ENCODE results near the gene MZT2A. TPM values are rescaled to one million over a fixed set of nuclear protein-coding genes. Genes with fewer than 3 reads are reported as not detected.
"Not testable (repeated sequence)": the region's sequence is repeated elsewhere in the genome, so short reads cannot be mapped to it uniquely, and the experiment has no call there.

The MZT2A gene
- total RNA-seq, 3 donors from 2014 or later (not counting 1 experiment from before 2014, with no cell fraction given): 37.7 to 47.0 (median 42.5) TPM

DNA sequence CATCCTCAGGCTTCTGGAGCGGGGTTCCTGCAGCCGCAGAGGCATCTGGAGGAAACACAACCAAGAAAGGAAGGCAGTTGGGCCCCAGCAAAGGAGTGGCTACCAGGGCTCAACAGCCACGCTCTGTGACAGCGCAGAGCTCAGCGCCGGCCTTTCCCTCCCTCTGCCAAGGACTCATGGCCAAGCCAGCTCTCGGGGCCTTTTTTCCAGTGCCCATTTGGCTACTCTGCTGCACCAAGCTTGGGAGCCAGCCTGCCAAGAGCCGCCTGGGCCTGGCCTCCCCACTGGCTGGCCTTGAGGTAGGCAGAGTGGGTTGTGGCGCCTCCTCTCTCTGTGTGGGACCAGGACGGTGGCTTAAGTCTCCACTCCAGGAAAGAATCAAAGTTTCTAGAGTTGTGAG is 28.3 kb upstream of the MZT2A start:
- Histone ChIP-seq H3K27ac (ENCODE audit: low read length) (no peak overlapping the region), H3K4me3 (ENCODE audit: low read length) (no peak overlapping the region), H3K36me3 (ENCODE audit: control insufficient read depth, insufficient read depth, low read length) (peaks cover 17% of the 10 kb centered on the region), H3K27me3 (ENCODE audit: control insufficient read depth, insufficient read depth, low read length) (no peaks in the 10 kb centered on the region), H3K4me1 (ENCODE audit: control insufficient read depth, insufficient read depth, low read length) (peaks cover 6% of the 10 kb centered on the region), H3K9me3 (ENCODE audit: control insufficient read depth, insufficient read depth, low read length) (no peaks in the 10 kb centered on the region)
- 97% methylated on average over 10 of the region's 10 CpGs for WGBS (ENCODE audit: insufficient coverage)
- no peaks in the 10 kb centered on the region for H3K27me3 Mint-ChIP-seq (ENCODE audit: low read depth in 2 of 2)
- ATAC-seq (no peak), DNase-seq (no peak)
- peaks cover 0 to 7% of the 10 kb centered on the region in 2 donors for H3K4me1 Mint-ChIP-seq
- intact Hi-C loops (cut with micrococcal nuclease): no loop called here
- TF ChIP-seq, protein P1, sequence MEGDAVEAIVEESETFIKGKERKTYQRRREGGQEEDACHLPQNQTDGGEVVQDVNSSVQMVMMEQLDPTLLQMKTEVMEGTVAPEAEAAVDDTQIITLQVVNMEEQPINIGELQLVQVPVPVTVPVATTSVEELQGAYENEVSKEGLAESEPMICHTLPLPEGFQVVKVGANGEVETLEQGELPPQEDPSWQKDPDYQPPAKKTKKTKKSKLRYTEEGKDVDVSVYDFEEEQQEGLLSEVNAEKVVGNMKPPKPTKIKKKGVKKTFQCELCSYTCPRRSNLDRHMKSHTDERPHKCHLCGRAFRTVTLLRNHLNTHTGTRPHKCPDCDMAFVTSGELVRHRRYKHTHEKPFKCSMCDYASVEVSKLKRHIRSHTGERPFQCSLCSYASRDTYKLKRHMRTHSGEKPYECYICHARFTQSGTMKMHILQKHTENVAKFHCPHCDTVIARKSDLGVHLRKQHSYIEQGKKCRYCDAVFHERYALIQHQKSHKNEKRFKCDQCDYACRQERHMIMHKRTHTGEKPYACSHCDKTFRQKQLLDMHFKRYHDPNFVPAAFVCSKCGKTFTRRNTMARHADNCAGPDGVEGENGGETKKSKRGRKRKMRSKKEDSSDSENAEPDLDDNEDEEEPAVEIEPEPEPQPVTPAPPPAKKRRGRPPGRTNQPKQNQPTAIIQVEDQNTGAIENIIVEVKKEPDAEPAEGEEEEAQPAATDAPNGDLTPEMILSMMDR (IDR thresholded peaks at IDR 0.05): no peak
- H3K9me3 Mint-ChIP-seq: no peaks in the 10 kb centered on the region
- H3K36me3 Mint-ChIP-seq: no peaks in the 10 kb centered on the region
- H3K4me3 Mint-ChIP-seq: no peak overlapping the region
- no peak overlapping the region for H3K27ac Mint-ChIP-seq

DNA sequence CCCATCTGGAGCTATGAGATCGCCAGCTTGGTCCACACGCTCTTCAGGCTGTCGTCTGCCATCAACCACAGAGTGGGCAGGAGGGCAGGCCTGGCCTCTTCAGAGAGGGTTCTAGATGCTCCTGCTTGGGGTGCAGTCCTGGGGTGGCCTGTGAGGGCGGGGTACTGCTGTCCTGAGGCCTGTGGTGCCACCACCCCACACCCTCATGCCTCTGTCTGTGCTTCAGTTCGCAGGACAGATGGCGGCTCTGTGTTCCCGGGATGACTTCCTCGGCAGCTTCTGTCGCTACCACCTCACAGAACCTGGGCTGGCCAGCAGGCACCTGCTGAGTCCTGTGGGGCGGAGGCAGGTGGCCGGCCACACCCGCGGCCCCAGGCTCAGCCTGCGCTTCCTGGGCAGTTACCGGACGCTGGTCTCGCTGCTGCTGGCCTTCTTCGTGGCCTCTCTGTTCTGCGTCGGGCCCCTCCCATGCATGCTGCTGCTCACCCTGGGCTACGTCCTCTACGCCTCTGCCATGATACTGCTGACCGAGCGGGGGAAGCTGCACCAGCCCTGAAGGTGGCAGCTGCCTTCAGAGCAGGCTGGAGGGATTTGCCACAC is 27.8 kb upstream of the MZT2A start:
- H3K4me3 Mint-ChIP-seq; H3K27me3 ChIP-seq (ENCODE audit: control insufficient read depth, insufficient read depth, low read length); H3K27me3 Mint-ChIP-seq (ENCODE audit: low read depth in 2 of 2); DNase-seq; ATAC-seq; H3K9me3 ChIP-seq (ENCODE audit: control insufficient read depth, insufficient read depth, low read length); H3K4me3 ChIP-seq (ENCODE audit: low read length); H3K36me3 Mint-ChIP-seq; H3K27ac Mint-ChIP-seq; H3K9me3 Mint-ChIP-seq; intact Hi-C loops (cut with micrococcal nuclease); H3K27ac ChIP-seq (ENCODE audit: low read length): not testable (repeated sequence)
- H3K4me1 ChIP-seq (ENCODE audit: control insufficient read depth, insufficient read depth, low read length): peaks cover 11% of the 10 kb centered on the region
- H3K4me1 Mint-ChIP-seq: peaks cover 2 to 11% of the 10 kb centered on the region in 2 donors
- peaks cover 17% of the 10 kb centered on the region for H3K36me3 ChIP-seq (ENCODE audit: control insufficient read depth, insufficient read depth, low read length)
- 93% methylated on average over 24 of the region's 24 CpGs for WGBS (ENCODE audit: insufficient coverage)

DNA sequence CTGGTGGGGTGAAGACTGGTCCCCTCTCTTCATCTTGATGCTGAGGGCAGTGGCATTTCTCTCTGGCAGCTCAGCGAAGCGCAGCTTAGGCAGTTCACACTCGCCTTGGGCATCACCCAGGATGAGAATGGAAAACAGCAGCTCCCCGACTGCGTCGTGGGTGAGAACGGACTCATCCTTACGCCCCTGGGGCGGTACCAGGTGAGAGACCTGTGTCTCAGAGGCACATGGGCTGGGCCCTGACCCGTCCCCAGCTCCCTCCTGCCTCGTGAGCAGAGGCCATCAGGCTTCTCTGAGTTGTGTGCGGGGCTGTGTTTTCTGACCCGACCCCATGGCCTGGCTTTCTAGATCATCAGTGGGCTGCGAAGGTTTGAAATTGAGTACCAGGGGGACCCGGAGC is 27.3 kb upstream of the MZT2A start:
- Histone ChIP-seq H3K4me3 (ENCODE audit: low read length) (no peak overlapping the region), H3K4me1 (ENCODE audit: control insufficient read depth, insufficient read depth, low read length) (peaks cover 16% of the 10 kb centered on the region), H3K36me3 (ENCODE audit: control insufficient read depth, insufficient read depth, low read length) (peaks cover 17% of the 10 kb centered on the region), H3K9me3 (ENCODE audit: control insufficient read depth, insufficient read depth, low read length) (no peaks in the 10 kb centered on the region), H3K27ac (ENCODE audit: low read length) (no peak overlapping the region), H3K27me3 (ENCODE audit: control insufficient read depth, insufficient read depth, low read length) (no peaks in the 10 kb centered on the region)
- H3K9me3 Mint-ChIP-seq: no peaks in the 10 kb centered on the region
- 98% methylated on average over 15 of the region's 15 CpGs for WGBS (ENCODE audit: insufficient coverage)
- no peak overlapping the region for H3K27ac Mint-ChIP-seq
- no peak overlapping the region for H3K4me3 Mint-ChIP-seq
- DNase-seq (no peak), ATAC-seq (no peak)
- intact Hi-C loops (cut with micrococcal nuclease): no loop called here
- no peaks in the 10 kb centered on the region for H3K36me3 Mint-ChIP-seq
- no peaks in the 10 kb centered on the region for H3K27me3 Mint-ChIP-seq (ENCODE audit: low read depth in 2 of 2)
- H3K4me1 Mint-ChIP-seq: peaks cover 7 to 16% of the 10 kb centered on the region in 2 donors
- TF ChIP-seq, protein P1 (IDR thresholded peaks at IDR 0.05): no peak

DNA sequence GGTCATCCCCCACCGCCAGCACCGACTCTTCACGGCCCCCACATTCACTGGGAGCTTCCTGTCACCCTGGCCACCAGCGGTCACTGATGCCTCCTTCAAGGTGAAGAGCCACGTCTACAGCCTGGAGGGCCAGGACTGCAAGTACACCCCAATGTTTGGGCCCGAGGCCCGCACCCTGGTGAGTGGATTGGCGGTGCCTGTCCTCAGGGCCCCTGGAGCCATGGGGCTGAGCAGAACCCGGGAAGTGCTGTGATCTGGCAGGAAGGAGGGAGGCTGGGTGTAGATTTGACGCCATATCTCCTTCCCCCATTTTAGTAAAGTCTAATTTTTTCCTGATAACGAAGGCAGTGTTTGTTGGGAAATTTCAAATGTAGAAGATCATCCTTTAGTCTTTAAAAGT is 26.3 kb upstream of the MZT2A start:
- H3K4me3 Mint-ChIP-seq; intact Hi-C loops (cut with micrococcal nuclease); H3K9me3 Mint-ChIP-seq; ATAC-seq; DNase-seq; H3K27me3 Mint-ChIP-seq (ENCODE audit: low read depth in 2 of 2); H3K9me3 ChIP-seq (ENCODE audit: control insufficient read depth, insufficient read depth, low read length); H3K27ac ChIP-seq (ENCODE audit: low read length); H3K27ac Mint-ChIP-seq; H3K4me3 ChIP-seq (ENCODE audit: low read length); H3K27me3 ChIP-seq (ENCODE audit: control insufficient read depth, insufficient read depth, low read length); H3K36me3 Mint-ChIP-seq: not testable (repeated sequence)
- H3K36me3 ChIP-seq (ENCODE audit: control insufficient read depth, insufficient read depth, low read length): peaks cover 20% of the 10 kb centered on the region
- WGBS (ENCODE audit: insufficient coverage): 98% methylated on average over 6 of the region's 11 CpGs
- H3K4me1 Mint-ChIP-seq: peaks cover 15 to 25% of the 10 kb centered on the region in 2 donors
- H3K4me1 ChIP-seq (ENCODE audit: control insufficient read depth, insufficient read depth, low read length): peaks cover 25% of the 10 kb centered on the region

DNA sequence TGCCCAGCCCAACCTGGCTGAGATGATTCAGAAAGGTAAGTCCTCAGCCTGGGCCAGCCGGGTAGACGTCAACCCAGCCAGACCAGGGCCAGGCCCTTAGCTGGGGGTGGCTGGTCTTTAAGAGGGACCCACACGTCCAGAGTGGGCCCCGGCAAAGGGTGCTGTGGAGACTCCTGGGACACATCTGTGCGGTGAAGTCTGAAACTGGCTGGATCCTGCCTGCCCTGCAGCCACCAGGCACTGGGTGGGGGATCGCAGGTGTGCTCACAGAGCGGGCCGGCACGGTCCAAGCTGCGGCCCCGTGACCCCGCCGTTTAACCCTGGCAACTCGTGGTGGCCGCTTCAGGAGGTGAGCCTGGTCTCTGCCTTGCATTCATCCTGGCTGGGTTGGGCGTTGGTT is 25.7 kb upstream of the MZT2A start:
- peaks cover 21% of the 10 kb centered on the region for H3K36me3 ChIP-seq (ENCODE audit: control insufficient read depth, insufficient read depth, low read length)

More for the DNA sequence above, 25.7 kb upstream of the MZT2A start:
- H3K4me1 ChIP-seq (ENCODE audit: control insufficient read depth, insufficient read depth, low read length): peaks cover 31% of the 10 kb centered on the region
- DNase-seq; H3K4me3 ChIP-seq (ENCODE audit: low read length); ATAC-seq; H3K27me3 ChIP-seq (ENCODE audit: control insufficient read depth, insufficient read depth, low read length); H3K9me3 ChIP-seq (ENCODE audit: control insufficient read depth, insufficient read depth, low read length); H3K4me3 Mint-ChIP-seq; H3K27ac ChIP-seq (ENCODE audit: low read length); intact Hi-C loops (cut with micrococcal nuclease); H3K9me3 Mint-ChIP-seq; H3K36me3 Mint-ChIP-seq; H3K27me3 Mint-ChIP-seq (ENCODE audit: low read depth in 2 of 2): not testable (repeated sequence)
- H3K27ac Mint-ChIP-seq: peak overlapping the region in 1 of 2 donors; percentile 17
- 95% methylated on average over 15 of the region's 16 CpGs for WGBS (ENCODE audit: insufficient coverage)
- H3K4me1 Mint-ChIP-seq: peaks cover 15 to 26% of the 10 kb centered on the region in 2 donors

Data from natural killer cell (primary cell).